HEK293 (cell line): ENCODE results near the gene LAMA4.

Experiments
- ATF2 ChIP-seq: fragments of 450-650 bp; formaldehyde crosslinking; IDR thresholded peaks from 2 replicates; pipeline ENCODE4 v1.5.1; 2016; ENCODE audit warnings: missing biosample characterization, missing genetic modification characterization, low read depth
- BCL11A ChIP-seq: fragments of 450-650 bp; formaldehyde crosslinking; IDR thresholded peaks from 2 replicates; pipeline ENCODE4 v1.5.1; 2016; ENCODE audit warnings: low read depth, missing biosample characterization, missing genetic modification characterization
- CTCF ChIP-seq: fragments of 450-650 bp; formaldehyde crosslinking; IDR thresholded peaks from 2 replicates; pipeline ENCODE4 v1.5.1; 2016; ENCODE audit warnings: missing biosample characterization, missing genetic modification characterization
- GLI4 ChIP-seq: fragments of 450-650 bp; formaldehyde crosslinking; IDR thresholded peaks from 2 replicates; pipeline ENCODE4 v1.5.1; 2016; ENCODE audit warnings: missing biosample characterization, missing genetic modification characterization
- HOXA7 ChIP-seq: sonication (generic); formaldehyde crosslinking; IDR thresholded peaks from 2 replicates; pipeline ENCODE4 v1.8.1; 2022; ENCODE audit warnings: missing genetic modification reagents, borderline replicate concordance
- KLF16 ChIP-seq: fragments of 450-650 bp; formaldehyde crosslinking; IDR thresholded peaks from 2 replicates; pipeline ENCODE4 v1.5.1; 2017; ENCODE audit warnings: missing biosample characterization, missing genetic modification characterization
- MZF1 ChIP-seq: fragments of 450-650 bp; formaldehyde crosslinking; IDR thresholded peaks from 2 replicates; pipeline ENCODE4 v1.5.1; 2017; ENCODE audit warnings: missing biosample characterization, missing genetic modification characterization, borderline replicate concordance
- REST ChIP-seq: fragments of 450-650 bp; formaldehyde crosslinking; IDR thresholded peaks from 2 replicates; pipeline ENCODE4 v1.5.1; 2016; ENCODE audit warnings: missing biosample characterization, missing genetic modification characterization
- SETDB1 ChIP-seq: IDR thresholded peaks from one replicate; pipeline ENCODE4 v1.6.1; 2017; ENCODE audit warnings: mild to moderate bottlenecking, low read length, moderate library complexity, mixed read lengths; ENCODE audit not compliant: insufficient read length
- ZNF274 ChIP-seq, 2 experiments: fragments of 200-500 bp in 1 of 2; fragments of 450-650 bp in 1 of 2; sonication (Bioruptor generic) in 1 of 2; formaldehyde crosslinking in 1 of 2; IDR thresholded peaks; 2 replicates each; pipeline versions ENCODE4 v1.5.1 to v1.6.1; 2014 to 2016; ENCODE audit warnings: borderline replicate concordance in 1 of 2, inconsistent platforms in 1 of 2, low read length in 1 of 2, missing biosample characterization in 1 of 2, missing genetic modification characterization in 1 of 2
- ZNF362 ChIP-seq: fragments of 450-650 bp; formaldehyde crosslinking; IDR thresholded peaks from 2 replicates; pipeline ENCODE4 v1.5.1; 2016; ENCODE audit warnings: missing biosample characterization, missing genetic modification characterization
- ZNF639 ChIP-seq: fragments of 450-650 bp; formaldehyde crosslinking; IDR thresholded peaks from 2 replicates; pipeline ENCODE4 v1.5.1; 2016; ENCODE audit warnings: missing biosample characterization, missing genetic modification characterization
- ZSCAN18 ChIP-seq: fragments of 450-650 bp; formaldehyde crosslinking; IDR thresholded peaks from 2 replicates; pipeline ENCODE4 v1.5.1; 2016; ENCODE audit warnings: missing biosample characterization, missing genetic modification characterization
- ZXDB ChIP-seq: fragments of 450-650 bp; formaldehyde crosslinking; IDR thresholded peaks from 2 replicates; pipeline ENCODE4 v1.5.1; 2016; ENCODE audit warnings: missing biosample characterization, missing genetic modification characterization

- TF ChIP-seq CTCF (tag by site-specific recombination): no peak
- no peak for TF ChIP-seq BCL11A (tag by site-specific recombination)
- no peak for TF ChIP-seq REST (tag by site-specific recombination)
- TF ChIP-seq SETDB1: no peak
- TF ChIP-seq GLI4 (tag by site-specific recombination): no peak
- TF ChIP-seq ZSCAN18 (tag by site-specific recombination): no peak
- TF ChIP-seq ZNF639 (tag by site-specific recombination): no peak
- no peak for TF ChIP-seq ZNF362 (tag by site-specific recombination)
- TF ChIP-seq MZF1: no peak
- TF ChIP-seq ATF2 (tag by site-specific recombination): no peak
- TF ChIP-seq KLF16 (tag by site-specific recombination): no peak
- no peak for TF ChIP-seq ZNF274 (IDR thresholded peaks at IDR 0.05; ENCODE audit: low read length)
- TF ChIP-seq ZNF274 (tag by site-specific recombination; IDR thresholded peaks at IDR 0.05; ENCODE audit: borderline replicate concordance): no peak
- no peak for TF ChIP-seq HOXA7
- TF ChIP-seq ZXDB: no peak
These were observed 126.2 kb downstream of the LAMA4 start for GRCh38 chr6:112128208-112128607.
